Astrocyte of the spinal cord (primary cell): Measurements from ENCODE around the gene DUSP16.
A peak's percentile ranks its signal among the peaks of the same experiment; 100 is the strongest.

Experiments
- DNase-seq: peaks from one replicate; pipeline ENCODE4 v3.0.0; 2011; ENCODE audit warnings: low read depth, low spot score
- H3K4me3 ChIP-seq: 2 replicates; pipeline ENCODE4 v1.5.1; 2011; ENCODE audit warnings: low read depth, mild to moderate bottlenecking, low read length, moderate library complexity
- CTCF ChIP-seq: IDR thresholded peaks from 2 replicates; pipeline ENCODE4 v1.5.1; 2012; ENCODE audit warnings: low read depth, mild to moderate bottlenecking, low read length, inconsistent platforms
- in situ Hi-C: cut with HindIII; loops from 2 replicates; pipeline ENCODE4 v1.10.0; 2017; ENCODE audit warnings: low sequenced_read_pairs

DUSP16 gene

GRCh38 chr12:12470751-12471306 lies 91.8 kb downstream of the DUSP16 start:
- in situ Hi-C loops: no loop called here
- H3K4me3 ChIP-seq: no peak overlapping the region
- TF ChIP-seq CTCF: no peak
- no peak for DNase-seq

- no peak for TF ChIP-seq CTCF
- in situ Hi-C loops: no loop called here
- DNase-seq: no peak
- no peak overlapping the region for H3K4me3 ChIP-seq
These were observed 93.3 kb downstream of the DUSP16 start for GRCh38 chr12:12469386-12469785.

- no peak for TF ChIP-seq CTCF
- H3K4me3 ChIP-seq: no peak overlapping the region
- in situ Hi-C loops: no loop called here
- no peak for DNase-seq
These were observed 94.1 kb downstream of the DUSP16 start for GRCh38 chr12:12468575-12468974.

GRCh38 chr12:12467688-12468261 lies 94.9 kb downstream of the DUSP16 start:
- peak; percentile 28 for DNase-seq
- no peak for TF ChIP-seq CTCF
- in situ Hi-C loops: no loop called here
- no peak overlapping the region for H3K4me3 ChIP-seq

DNA sequence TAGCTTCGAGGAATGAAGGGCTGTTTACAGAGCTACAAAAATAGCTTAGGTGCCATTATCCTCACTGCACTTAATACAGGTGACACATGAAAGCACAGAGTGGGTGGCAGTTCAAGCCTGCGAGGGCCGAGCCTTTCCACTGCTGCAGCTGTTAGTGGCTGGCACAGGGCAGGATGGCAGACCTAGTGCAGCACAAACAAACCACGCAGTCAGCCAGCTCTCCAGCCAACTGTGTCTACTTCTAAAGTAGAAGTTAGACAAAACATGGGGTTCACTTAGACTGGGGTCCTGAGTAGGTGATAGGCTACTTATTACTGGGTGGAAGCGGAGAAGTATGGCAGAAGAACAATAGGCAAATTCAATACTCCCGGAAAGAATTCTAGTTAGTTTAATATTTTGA lies 95.4 kb downstream of the DUSP16 start:
- no peak for DNase-seq
- H3K4me3 ChIP-seq: no peak overlapping the region
- TF ChIP-seq CTCF: no peak
- in situ Hi-C loops: no loop called here

DNA sequence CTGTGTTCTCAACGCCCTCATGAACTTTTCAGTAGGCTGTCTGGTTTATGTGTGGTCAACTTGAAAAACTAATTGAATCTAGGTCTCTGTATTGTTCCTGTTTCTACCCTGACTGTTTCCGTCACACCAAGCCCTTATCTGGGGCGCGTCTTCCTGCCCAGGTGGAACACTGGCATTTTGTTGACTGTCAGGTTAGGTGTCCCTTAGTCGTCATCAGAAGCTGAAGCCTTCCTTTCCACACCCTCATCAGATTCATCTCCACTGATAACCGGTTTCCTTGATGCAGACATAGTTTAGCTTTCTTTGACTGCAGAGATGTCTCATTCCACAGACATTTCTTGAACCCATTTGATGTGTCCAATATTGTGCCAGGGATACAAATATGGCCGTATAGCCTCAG lies 96.5 kb downstream of the DUSP16 start:
- no peak overlapping the region for H3K4me3 ChIP-seq
- no peak for DNase-seq
- in situ Hi-C loops: no loop called here
- TF ChIP-seq CTCF: no peak
